K562 (cell line): Measurements from ENCODE around the gene SLK. TPM values are rescaled to one million over a fixed set of nuclear protein-coding genes. Genes with fewer than 3 reads are reported as not detected.

Experiments
- ATAC-seq: fragments of 200-7000 bp; cut with Tn5 transposase; 3 replicates; pipeline ENCODE4 v1.9.1; 2020; ENCODE audit warnings: moderate library complexity
- BruUV-seq: library from RNA; stranded (reverse); fragments of 400-500 nt; replicated peaks from 2 replicates; lab custom pipeline; 2021; lab: Mats Ljungman, UMichigan
- CTCF ChIA-PET: fragments of 300-600 bp; formaldehyde crosslinking; extraction: SDS; loops from one replicate; lab custom pipeline; 2021; ENCODE audit warnings: low intra/inter-chr PET ratio; lab: Yijun Ruan, JAX
- POLR2A ChIA-PET: fragments of 300-600, 350-650 bp; sonication (Branson Sonifier 250); formaldehyde crosslinking; extraction: SDS; loops from one replicate; lab custom pipeline; 2021; ENCODE audit warnings: antibody characterized with exemption, inconsistent platforms; lab: Yijun Ruan, JAX
- DNase-seq, 4 experiments: peaks; one replicate each; pipeline versions ENCODE4 v3.0.0 to v3.0.0-alpha.2; 2011 to 2018; ENCODE audit warnings: low spot score in 3 of 4, mixed read lengths in 3 of 4; ENCODE audit errors: extremely low read depth in 1 of 4
- FAIRE-seq: peaks from 2 replicates; lab custom pipeline; 2011; peaks lifted over from hg19 to GRCh38; lab: Jason Lieb, UNC
- H2AFZ ChIP-seq: 2 replicates; pipeline ENCODE4 v1.6.0; 2011; ENCODE audit warnings: low read depth, low read length, control low read depth, inconsistent platforms
- H3K27ac ChIP-seq: fragments of 200-600 bp; 3 replicates; pipeline ENCODE4 v1.8.0; 2011; ENCODE audit warnings: low read depth, mild to moderate bottlenecking, control low read depth, inconsistent platforms, low read length, moderate library complexity, mixed read lengths; ENCODE audit errors: extremely low read depth
- H3K27me3 ChIP-seq, 2 experiments: fragments of 300-600 bp in 1 of 2; 2 replicates in 1 of 2; 3 replicates in 1 of 2; pipeline versions ENCODE4 v1.6.0 to v1.8.0; 2011; ENCODE audit warnings: inconsistent platforms in 2 of 2, low read length in 2 of 2, mild to moderate bottlenecking in 1 of 2, mixed read lengths in 1 of 2, moderate library complexity in 1 of 2; ENCODE audit not compliant: control insufficient read depth in 2 of 2, insufficient read depth in 2 of 2
- H3K36me3 ChIP-seq: fragments of 300-600 bp; 3 replicates; pipeline ENCODE4 v1.8.0; 2011; ENCODE audit warnings: mild to moderate bottlenecking, low read length, inconsistent platforms; ENCODE audit not compliant: control insufficient read depth, insufficient read depth
- H3K4me1 ChIP-seq, 2 experiments: fragments of 200-600 bp in 1 of 2; replicated peaks in 1 of 2; 2 replicates in 1 of 2; 3 replicates in 1 of 2; pipeline versions ENCODE4 v1.5.1 to v1.8.0; 2011; ENCODE audit warnings: inconsistent platforms in 2 of 2, low read length in 2 of 2, mild to moderate bottlenecking in 1 of 2, mixed read lengths in 1 of 2, moderate library complexity in 1 of 2; ENCODE audit not compliant: control insufficient read depth in 2 of 2, insufficient read depth in 2 of 2
- H3K4me2 ChIP-seq: 2 replicates; pipeline ENCODE4 v1.6.1; 2011; ENCODE audit warnings: low read length, control low read depth, inconsistent platforms, mixed read lengths; ENCODE audit not compliant: insufficient read depth
- H3K4me3 ChIP-seq: fragments of 200-600 bp; sonication (generic), shearing (Covaris generic); 2 replicates; pipeline ENCODE4 v1.5.1; 2016; ENCODE audit warnings: control low read depth, inconsistent platforms
- H3K79me2 ChIP-seq: fragments of 200-600 bp; 3 replicates; pipeline ENCODE4 v1.8.0; 2011; ENCODE audit warnings: low read length, inconsistent platforms; ENCODE audit not compliant: control insufficient read depth, insufficient read depth
- H3K9ac ChIP-seq, 2 experiments: 2 replicates each; pipeline versions ENCODE4 v1.6.0 to v1.6.1; 2011; ENCODE audit warnings: low read depth in 2 of 2, low read length in 2 of 2, control low read depth in 1 of 2, inconsistent platforms in 1 of 2, mild to moderate bottlenecking in 1 of 2, mixed read lengths in 1 of 2; ENCODE audit not compliant: insufficient read depth in 1 of 2
- H3K9me1 ChIP-seq: one replicate; pipeline ENCODE4 v1.6.0; 2011; ENCODE audit warnings: inconsistent platforms, mild to moderate bottlenecking, low read length, moderate library complexity; ENCODE audit not compliant: control insufficient read depth, insufficient read depth
- H3K9me3 ChIP-seq: replicated peaks from 2 replicates; pipeline ENCODE4 v1.5.1; 2011; ENCODE audit warnings: low read depth, low read length, inconsistent platforms; ENCODE audit not compliant: control insufficient read depth, insufficient read depth
- H4K20me1 ChIP-seq: replicated peaks from 2 replicates; pipeline ENCODE4 v1.6.1; 2011; ENCODE audit warnings: low read length, inconsistent platforms, mixed read lengths; ENCODE audit not compliant: control insufficient read depth, insufficient read depth
- BRD4 ChIP-seq: fragments of 200-600 bp; sonication (generic); IDR thresholded peaks from 2 replicates; pipeline ENCODE4 v1.6.1; 2017; ENCODE audit warnings: inconsistent platforms
- BRF1 ChIP-seq: IDR thresholded peaks from 3 replicates; pipeline ENCODE4 v1.6.1; 2011; ENCODE audit warnings: borderline replicate concordance, mild to moderate bottlenecking; ENCODE audit not compliant: insufficient read length; ENCODE audit errors: extremely low read depth
- ETS1 ChIP-seq: conservative IDR thresholded peaks from 2 replicates; pipeline ENCODE4 v1.6.1; 2011; ENCODE audit warnings: low read depth, mild to moderate bottlenecking, low read length; ENCODE audit not compliant: control insufficient read depth
- HBP1 ChIP-seq: fragments of 450-650 bp; formaldehyde crosslinking; IDR thresholded peaks from 2 replicates; pipeline ENCODE4 v1.4.0; 2022; ENCODE audit warnings: missing genetic modification characterization
- HMG20A ChIP-seq: fragments of 450-650 bp; formaldehyde crosslinking; conservative IDR thresholded peaks from 2 replicates; pipeline ENCODE4 v1.4.0; 2020; ENCODE audit warnings: mild to moderate bottlenecking, mixed read lengths
- KAT8 ChIP-seq: fragments of 450-650 bp; IDR thresholded peaks from 2 replicates; pipeline ENCODE4 v1.6.1; 2016; ENCODE audit warnings: low read depth, mild to moderate bottlenecking
- MAFK ChIP-seq: IDR thresholded peaks from 2 replicates; pipeline ENCODE4 v1.6.1; 2011; ENCODE audit warnings: low read length, improper control_type of control experiment
- NFYB ChIP-seq: IDR thresholded peaks from 2 replicates; pipeline ENCODE4 v1.6.1; 2011; ENCODE audit warnings: mild to moderate bottlenecking, moderate library complexity; ENCODE audit not compliant: insufficient read length; ENCODE audit errors: extremely low read depth
- RREB1 ChIP-seq: fragments of 250-450 bp; sonication (Bioruptor Pico); IDR thresholded peaks from 2 replicates; pipeline ENCODE4 v1.4.0; 2020
- YY1 ChIP-seq, 3 experiments: IDR thresholded peaks; 2 replicates each; pipeline ENCODE4 v1.6.1; 2011; ENCODE audit warnings: low read length in 2 of 3, mild to moderate bottlenecking in 2 of 3, moderate library complexity in 2 of 3, borderline replicate concordance in 1 of 3, control low read depth in 1 of 3, low read depth in 1 of 3; ENCODE audit not compliant: insufficient read depth in 3 of 3, insufficient replicate concordance in 2 of 3, control insufficient read depth in 1 of 3, insufficient read length in 1 of 3; ENCODE audit errors: extremely low read depth in 1 of 3
- WGBS: fragments of 100-300 bp; shearing (Covaris generic); methylation state at CpG from one replicate; pipeline ENCODE4 v1.1.6; 2016; ENCODE audit warnings: low coverage, mixed read lengths; ENCODE audit not compliant: insufficient coverage; ENCODE audit errors: missing lambda C conversion rate; 5-methylcytosine and 5-hydroxymethylcytosine counted together
- in situ Hi-C: fragments of 300-500 bp; cut with MboI; formaldehyde crosslinking; loops from 4 replicates; pipeline ENCODE4 v1.15.0; 2018; ENCODE audit warnings: inconsistent platforms, mixed read lengths
- intact Hi-C: fragments of 100-400 bp; cut with micrococcal nuclease; formaldehyde crosslinking; loops from 2 replicates; pipeline ENCODE4 v1.14.2; 2022
- polyA plus RNA-seq, 8 experiments: library from polyadenylated mRNA; depleted of rRNA in 4 of 8; stranded (reverse) in 5 of 8; unstranded in 3 of 8; fragments of >200 nt; fragmentation: Nextera tagmentation in 2 of 8; fragmentation: Illumina TruSeq in 1 of 8; extraction: Ambion mirVana in 2 of 8; extraction: Trizol in 1 of 8; gene quantifications; 2 replicates each; pipeline versions ENCODE4 v1.2.1 to v1.2.3, GENCODE V29; 2011 to 2014; ENCODE audit warnings: inconsistent platforms in 1 of 8, missing spikeins in 1 of 8
- total RNA-seq, 7 experiments: library from RNA; depleted of rRNA in 6 of 7; stranded (reverse); fragments of >200 nt in 6 of 7; fragmentation: Illumina TruSeq in 2 of 7; extraction: Trizol in 2 of 7; gene quantifications; 2 replicates each; pipeline versions ENCODE4 v1.2.1 to v1.2.3, GENCODE V29; 2011 to 2021; ENCODE audit warnings: low replicate concordance in 1 of 7

The SLK gene
- total and polyA plus RNA-seq, 9 of the 15 experiments (the other 6 are each of a cell fraction or from before 2014, with no cell fraction given), result 8.2 to 40.0 (median 23.4) TPM

GRCh38 chr10:103918053-103918846, 48.7 kb upstream of the SLK start, which contains the start of gene STN1:
Gene STN1, minus strand, starts transcription at chr10:103918184. Its CDS starts 590 bp downstream, at chr10:103917594.
- Histone ChIP-seq H3K27me3 (no peaks in the 10 kb centered on the region), H3K27ac (peak within 1 kb of the TSS; percentile 94), H3K9ac (peak within 1 kb of the TSS; percentile 86 to 93), H3K4me2 (peak within 1 kb of the TSS; percentile 99), H3K9me3 (no peaks in the 10 kb centered on the region; the same call in 1 of the 2 replicates), H3K9me1 (no peaks in the 10 kb centered on the region), H3K79me2 (peaks cover 21% of the 10 kb centered on the region), H2AFZ (peak within 1 kb of the TSS; percentile 98), H3K4me3 (peak within 1 kb of the TSS; percentile 75), H4K20me1 (0 out of 2 replicates have a peak, but pooled peaks cover 3% of the 10 kb centered on the region), H3K36me3 (no peaks in the 10 kb centered on the region; the same call in 2 of the 3 replicates), H3K4me1 (peaks cover 6 to 9% of the 10 kb centered on the region in 2 experiments)
- intact Hi-C loops (loop anchor here (1.0 to 5.0 kb wide), 2 partner anchors 50 to 204 kb away; partner anchors contain the start of gene SFR1), in situ Hi-C loops (no loop called here)
- ATAC-seq (peak; percentile 97), DNase-seq (peak; percentile 92 to 95 (median 93)), FAIRE-seq (peak; percentile 73)
- no TSS peak for BruUV-seq
- WGBS, result under 1% methylated on average over 11 of the region's 53 CpGs
- ChIA-PET CTCF (no interaction called here), POLR2A (interaction anchor here (0.9 to 1.0 kb wide), 2 partner anchors 28 to 45 kb away, joined by 3 read pairs; no protein-coding TSS in a partner anchor)
- TF ChIP-seq BRD4, result no peak
- no peak for TF ChIP-seq HBP1
- no peak for TF ChIP-seq BRF1
- no peak for TF ChIP-seq HMG20A (CRISPR knock-in tag)
- TF ChIP-seq MAFK, result no peak
- TF ChIP-seq NFYB, result no peak
- TF ChIP-seq ETS1, result no peak
- TF ChIP-seq KAT8, result no peak
- TF ChIP-seq RREB1 (CRISPR knock-in tag), result no peak
- peak in 2 of 3 experiments; percentile 55 to 66 for TF ChIP-seq YY1 (IDR thresholded peaks at IDR 0.05; ENCODE audit: borderline replicate concordance in 1 of 3, control insufficient read depth in 1 of 3, extremely low read depth in 1 of 3, insufficient read depth in 3 of 3, insufficient read length in 1 of 3, insufficient replicate concordance in 2 of 3, low read depth in 1 of 3, low read length in 2 of 3)
